SK-MEL-5 (cell line): ENCODE data around the gene OR51G2. TPM values are rescaled to one million over a fixed set of nuclear protein-coding genes. Genes with fewer than 3 reads are reported as not detected.
"Not testable (repeated sequence)": the region's sequence is repeated elsewhere in the genome, so short reads cannot be mapped to it uniquely, and the experiment has no call there.

Experiments used
- DNase-seq: peaks from one replicate; pipeline ENCODE4 v3.0.0-alpha.2; 2016; ENCODE audit warnings: low read depth, low spot score
- in situ Hi-C: cut with HindIII; loops from 2 replicates; pipeline ENCODE4 v1.10.0; 2016; ENCODE audit warnings: low sequenced_read_pairs, high pct_unique_total_duplicates, low pct_unique_long_range_greater_than_20kb
- polyA plus RNA-seq, 2 experiments: library from polyadenylated mRNA; depleted of rRNA; stranded (reverse); fragments of >200 nt; gene quantifications; 2 replicates each; pipeline ENCODE4 v1.2.3, GENCODE V29; 2015
- total RNA-seq: library from RNA; depleted of rRNA; stranded (reverse); fragments of >200 nt; shearing (Covaris generic); gene quantifications from 2 replicates; pipeline ENCODE4 v1.2.3, GENCODE V29; 2014; rRNA removed

Gene OR51G2, protein sequence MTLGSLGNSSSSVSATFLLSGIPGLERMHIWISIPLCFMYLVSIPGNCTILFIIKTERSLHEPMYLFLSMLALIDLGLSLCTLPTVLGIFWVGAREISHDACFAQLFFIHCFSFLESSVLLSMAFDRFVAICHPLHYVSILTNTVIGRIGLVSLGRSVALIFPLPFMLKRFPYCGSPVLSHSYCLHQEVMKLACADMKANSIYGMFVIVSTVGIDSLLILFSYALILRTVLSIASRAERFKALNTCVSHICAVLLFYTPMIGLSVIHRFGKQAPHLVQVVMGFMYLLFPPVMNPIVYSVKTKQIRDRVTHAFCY
- total RNA-seq = not detected in 2 replicates
- not detected in 2 replicates for polyA plus RNA-seq (2015; cell fraction: cytosol; rRNA removed)
- not detected in 2 replicates for polyA plus RNA-seq (2015; cell fraction: nucleus; rRNA removed)

- DNase-seq = no peak
- in situ Hi-C loops = no loop called here
Observed at GRCh38 chr11:4919250-4919649, at the start of gene OR51G2. OR51G2 (minus strand) TSS chr11:4919350; CDS start chr11:4915663, 3,687 bp downstream.

DNA sequence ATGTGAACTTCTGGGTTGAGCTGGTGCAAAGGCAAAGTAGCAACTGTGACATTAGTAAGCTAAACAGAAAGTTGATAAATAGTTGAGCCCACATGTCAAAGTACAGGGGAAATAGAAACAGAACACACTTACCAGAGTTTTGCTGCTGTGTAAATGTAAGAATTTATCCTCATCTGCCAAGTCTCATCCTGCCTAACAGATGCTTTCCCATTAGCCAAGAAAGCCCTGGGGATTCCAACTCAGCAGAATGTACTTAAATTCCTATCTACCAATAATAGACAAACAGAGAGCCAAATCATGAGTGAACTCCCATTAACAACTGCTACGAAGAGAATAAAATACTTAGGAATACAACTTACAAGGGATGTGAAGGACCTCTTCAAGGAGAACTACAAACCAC lies 43.7 kb upstream of the OR51G2 start:
- DNase-seq = no peak
- in situ Hi-C loops = no loop called here

DNA sequence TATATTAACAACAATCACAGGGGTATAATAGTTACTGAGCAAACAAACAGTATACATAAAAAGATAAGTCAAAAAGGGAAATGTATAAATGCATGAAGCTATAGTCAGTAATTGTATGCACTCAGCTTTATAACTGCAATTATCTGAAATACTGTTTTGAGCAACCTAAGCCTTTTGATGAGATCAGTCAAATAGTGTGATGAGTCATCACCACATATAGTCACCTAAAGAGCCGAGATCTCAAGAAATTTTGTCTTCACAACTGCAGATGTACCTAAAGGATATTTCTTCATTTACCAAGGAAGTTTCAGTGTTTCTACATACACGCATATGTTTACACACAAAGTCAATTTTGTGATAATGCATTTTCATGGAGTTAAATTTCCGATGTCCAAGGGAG lies 41.7 kb upstream of the OR51G2 start:
- in situ Hi-C loops = no loop called here
- no peak for DNase-seq

GRCh38 chr11:4957396-4957795 lies 38.2 kb upstream of the OR51G2 start:
- no peak for DNase-seq
- in situ Hi-C loops = no loop called here

DNA sequence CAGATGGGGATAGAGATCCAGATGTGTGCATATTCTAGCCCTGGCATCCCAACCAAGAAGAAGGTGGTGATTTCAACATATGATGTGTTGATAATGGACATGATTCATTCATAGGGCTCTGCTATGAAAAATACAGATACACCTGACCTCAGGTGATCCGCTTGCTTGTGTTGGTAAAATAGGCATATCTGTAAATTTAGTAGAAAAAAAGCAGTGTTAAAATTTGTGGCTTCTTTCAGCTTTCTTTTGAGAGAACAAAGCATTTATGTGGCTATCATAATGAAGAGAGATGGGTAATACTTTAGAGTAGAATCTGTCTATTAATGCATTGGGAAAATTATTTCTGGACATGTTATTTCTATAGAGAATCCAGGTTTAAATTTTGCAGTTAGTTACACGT lies 36.5 kb upstream of the OR51G2 start, which contains the start of gene OR51A2:
TSS of gene OR51A2 (minus strand) at position 101 of the 400 bp plus-strand sequence. CDS start at position 101, 0 bp downstream.
- in situ Hi-C loops, DNase-seq: not testable (repeated sequence)

GRCh38 chr11:4947505-4947904 lies 28.4 kb upstream of the OR51G2 start, which contains the start of gene OR51A4:
OR51A4 (minus strand) TSS chr11:4947605; CDS start chr11:4947100, 505 bp downstream.
- in situ Hi-C loops = no loop called here
- DNase-seq = no peak

GRCh38 chr11:4936745-4937144 lies 17.6 kb upstream of the OR51G2 start:
- in situ Hi-C loops = no loop called here

DNA sequence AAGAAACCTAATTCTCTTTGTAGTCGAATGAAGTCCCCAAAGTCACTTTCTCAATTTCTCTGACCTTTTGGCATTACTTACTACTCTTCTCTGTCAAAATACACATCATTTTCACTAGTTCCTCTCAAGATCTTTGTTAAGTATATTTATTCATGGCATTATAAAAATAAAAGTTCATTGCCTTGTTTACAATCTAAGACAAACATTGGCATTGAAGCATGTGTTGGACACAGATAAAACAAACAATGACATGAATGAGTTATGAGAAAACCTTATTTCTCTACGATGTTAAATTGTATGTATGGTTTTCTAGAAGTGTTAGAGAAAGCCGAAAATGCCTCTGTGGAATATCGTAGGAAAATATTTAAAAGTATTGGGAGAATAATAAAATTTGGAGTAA lies 13.6 kb upstream of the OR51G2 start:
- no peak for DNase-seq
- in situ Hi-C loops = no loop called here

More at GRCh38 chr11:4936745-4937144, 17.6 kb upstream of the OR51G2 start:
- DNase-seq = no peak

DNA sequence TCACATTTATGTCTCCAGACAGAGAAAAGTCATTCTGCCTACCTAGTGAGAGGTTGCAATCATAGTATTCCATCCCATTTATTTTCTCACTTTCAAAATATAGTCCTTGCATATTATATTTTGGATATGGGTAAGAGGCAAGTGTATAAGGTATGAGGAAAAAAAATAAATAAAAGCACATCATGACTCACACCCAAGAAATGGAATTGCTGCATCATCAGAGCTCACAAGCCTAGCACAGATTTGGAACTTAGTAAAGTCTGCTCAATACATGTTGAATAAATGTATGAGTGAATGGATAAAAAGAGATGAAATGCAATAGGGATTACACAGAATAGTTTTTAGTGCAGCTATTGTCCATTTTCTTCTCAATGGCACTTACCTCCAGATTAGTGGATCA lies 7.5 kb upstream of the OR51G2 start:
- DNase-seq = no peak
- in situ Hi-C loops = no loop called here

GRCh38 chr11:4924239-4924638 lies 5.1 kb upstream of the OR51G2 start, which contains the start of gene OR51G1:
OR51G1 (minus strand) TSS chr11:4924339; CDS start chr11:4924339, 0 bp downstream.
- in situ Hi-C loops = no loop called here

GRCh38 chr11:4922304-4922703 lies 3.2 kb upstream of the OR51G2 start:
- DNase-seq = no peak
- in situ Hi-C loops = no loop called here

More at GRCh38 chr11:4924239-4924638, 5.1 kb upstream of the OR51G2 start, which contains the start of gene OR51G1:
- no peak for DNase-seq

- DNase-seq = no peak
- in situ Hi-C loops = no loop called here
Observed at GRCh38 chr11:4921796-4922195, 2.6 kb upstream of the OR51G2 start.

DNA sequence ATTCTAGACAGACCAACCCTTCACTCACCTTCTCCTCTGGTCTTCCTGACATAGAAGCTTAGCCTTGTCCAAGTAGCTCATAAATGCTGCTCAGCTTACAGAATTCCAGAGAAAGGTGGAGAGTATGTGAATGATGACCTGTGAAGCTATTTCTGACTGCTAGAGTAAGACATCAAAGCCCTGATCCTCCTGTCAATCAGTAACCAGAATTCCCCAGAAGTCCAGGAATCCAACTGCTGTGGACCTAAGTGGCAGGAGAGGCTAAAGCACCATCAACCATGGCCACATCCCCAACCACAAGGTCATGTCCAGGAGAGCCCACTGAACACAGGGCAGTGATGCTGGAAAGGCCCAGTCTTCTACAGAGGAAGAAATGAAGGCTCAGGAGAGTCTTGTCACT lies 2.6 kb downstream of the OR51G2 start:
- no peak for DNase-seq
- in situ Hi-C loops = no loop called here

DNA sequence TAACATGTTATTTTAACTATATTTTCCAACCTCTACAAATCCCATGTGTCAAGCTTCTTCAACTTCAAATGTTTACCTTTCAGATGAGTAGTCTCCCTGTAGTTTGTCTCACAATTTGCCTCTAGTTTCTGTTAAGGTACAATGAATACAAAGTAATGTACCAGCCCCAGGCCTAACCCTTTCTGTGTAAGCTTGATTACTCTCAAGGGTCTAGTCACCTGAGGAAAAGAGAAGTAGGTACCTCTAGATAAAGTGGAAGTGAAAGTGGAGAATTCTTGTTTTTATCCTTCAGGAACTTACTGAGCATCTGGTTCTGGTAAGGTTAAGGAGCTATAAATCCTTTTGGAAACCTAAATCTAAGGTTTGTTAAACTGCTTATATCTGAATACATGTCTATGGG lies 15.7 kb downstream of the OR51G2 start, which contains the start of gene OR51A7:
TSS of gene OR51A7 (plus strand) at position 300 of the 400 bp plus-strand sequence. CDS start 3,587 bp downstream, outside the sequence.
- in situ Hi-C loops = no loop called here
- DNase-seq = no peak

GRCh38 chr11:4891996-4892640 lies 27.0 kb downstream of the OR51G2 start:
- in situ Hi-C loops = no loop called here
- DNase-seq = peak; percentile 8

DNA sequence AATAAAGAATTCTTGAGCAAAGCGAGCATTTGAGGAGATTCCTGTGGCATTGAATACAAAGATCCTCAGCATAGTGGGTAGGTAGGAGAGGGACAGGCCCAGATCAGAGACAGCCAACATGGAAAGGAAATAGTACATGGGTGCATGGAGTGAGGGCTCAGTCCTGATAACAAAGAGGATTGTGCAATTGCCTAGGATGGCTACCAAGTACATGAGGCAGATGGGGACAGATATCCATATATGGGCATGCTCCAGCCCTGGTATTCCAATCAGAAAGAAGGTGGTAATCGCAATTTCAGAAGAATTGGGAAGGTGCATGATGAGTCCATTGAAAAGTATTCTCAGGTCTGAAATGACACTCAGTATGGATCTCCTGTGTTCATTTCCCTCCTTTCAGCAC lies 28.9 kb downstream of the OR51G2 start:
- DNase-seq = no peak

DNA sequence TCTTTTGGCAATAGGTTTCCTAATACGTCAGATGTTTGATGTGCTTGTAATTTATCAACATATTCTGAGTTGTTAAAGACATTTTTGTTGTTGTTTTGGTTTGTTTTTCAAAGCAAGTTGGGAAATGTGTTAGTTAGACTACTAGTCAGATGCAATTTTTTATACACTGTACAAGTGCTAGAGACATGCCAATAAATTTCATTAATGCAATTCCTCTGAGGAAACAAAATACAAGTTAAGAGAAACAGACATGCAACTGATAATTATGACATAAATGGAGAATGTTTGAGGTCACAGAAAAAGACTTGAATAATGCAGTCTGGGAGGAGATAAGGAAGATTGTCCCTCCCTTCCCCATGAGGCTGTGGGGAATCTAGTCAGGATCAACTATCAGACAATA lies 31.6 kb downstream of the OR51G2 start:
- in situ Hi-C loops = no loop called here
- no peak for DNase-seq

More for the DNA sequence above, 28.9 kb downstream of the OR51G2 start:
- in situ Hi-C loops = no loop called here

GRCh38 chr11:4886186-4886585 lies 33.0 kb downstream of the OR51G2 start:
- in situ Hi-C loops = no loop called here
- no peak for DNase-seq
